ENCODE data around the gene CCDC107.

CCDC107 gene

GRCh38 chr9:35656348-35656747 lies 1.7 kb upstream of the CCDC107 start:
- H2AFZ ChIP-seq (ENCODE audit: low read depth, low read length): no peak overlapping the region
- no peak overlapping the region for H3K14ac ChIP-seq (ENCODE audit: low read length in 2 of 2)
- no peak overlapping the region for H3K23ac ChIP-seq (ENCODE audit: low read length in 2 of 2)
- H2AK5ac ChIP-seq (ENCODE audit: low read length, severe bottlenecking): no peak overlapping the region
- H3K18ac ChIP-seq (ENCODE audit: low read depth in 1 of 2, low read length in 2 of 2): no peak overlapping the region
- no peak overlapping the region for H2BK5ac ChIP-seq (ENCODE audit: low read depth, low read length, poor library complexity, severe bottlenecking)
- no peak overlapping the region for H2BK15ac ChIP-seq (ENCODE audit: low read depth, poor library complexity, severe bottlenecking)
- no peak overlapping the region for H4K8ac ChIP-seq (ENCODE audit: low read length)
- H3K4me1 ChIP-seq (ENCODE audit: control insufficient read depth, insufficient read depth, low read depth, low read length): peaks cover 11% of the 10 kb centered on the region
- H3K9ac ChIP-seq (ENCODE audit: low read length): no peak overlapping the region
- no peak for DNase-seq
- WGBS: 90% methylated on average over 17 of the region's 17 CpGs
- H3K27ac ChIP-seq (ENCODE audit: low read length, poor library complexity, severe bottlenecking): no peak overlapping the region
- H2BK12ac ChIP-seq (ENCODE audit: low read length in 2 of 2): no peak overlapping the region
- H3K4me3 ChIP-seq (ENCODE audit: insufficient read depth in 1 of 2, low read depth in 1 of 2, low read length in 2 of 2): no peak overlapping the region
- H3K36me3 ChIP-seq (ENCODE audit: control insufficient read depth in 1 of 2, insufficient read depth in 2 of 2, low read depth in 1 of 2, low read length in 2 of 2): peaks cover 12 to 19% of the 10 kb centered on the region in 2 experiments
- H3K27me3 ChIP-seq (ENCODE audit: control insufficient read depth in 1 of 2, insufficient read depth in 1 of 2, low read length in 2 of 2): no peaks in the 10 kb centered on the region
- peaks cover 11% of the 10 kb centered on the region for H3K79me1 ChIP-seq (replicated peaks; ENCODE audit: low read length, poor library complexity, severe bottlenecking)
- H3K9me3 ChIP-seq (ENCODE audit: control insufficient read depth, low read length): no peaks in the 10 kb centered on the region
- no peak overlapping the region for H3K4ac ChIP-seq (ENCODE audit: low read depth in 1 of 2, low read length in 2 of 2)
- no peak overlapping the region for H2BK120ac ChIP-seq (ENCODE audit: low read depth, low read length)
- H4K91ac ChIP-seq (ENCODE audit: low read length): no peak overlapping the region
- H3K4me2 ChIP-seq (ENCODE audit: low read length, poor library complexity, severe bottlenecking): no peak overlapping the region

- 45% methylated on average over 22 of the region's 25 CpGs for WGBS
- H3K79me1 ChIP-seq (replicated peaks; ENCODE audit: low read length, poor library complexity, severe bottlenecking): peaks cover 11% of the 10 kb centered on the region
- H3K4me3 ChIP-seq (ENCODE audit: insufficient read depth in 1 of 2, low read depth in 1 of 2, low read length in 2 of 2): peak overlapping the region; percentile 31 to 65
- H3K27me3 ChIP-seq (ENCODE audit: control insufficient read depth in 1 of 2, insufficient read depth in 1 of 2, low read length in 2 of 2): no peaks in the 10 kb centered on the region
- no peaks in the 10 kb centered on the region for H3K9me3 ChIP-seq (ENCODE audit: control insufficient read depth, low read length)
- no peak for DNase-seq
- H2AFZ ChIP-seq (ENCODE audit: low read depth, low read length): peak overlapping the region; percentile 76
- H3K4me2 ChIP-seq (ENCODE audit: low read length, poor library complexity, severe bottlenecking): peak overlapping the region; percentile 62
- no peak overlapping the region for H2BK15ac ChIP-seq (ENCODE audit: low read depth, poor library complexity, severe bottlenecking)
- peak overlapping the region in 1 of 2 experiments; percentile 54 for H3K18ac ChIP-seq (ENCODE audit: low read depth in 1 of 2, low read length in 2 of 2)
- no peak overlapping the region for H3K4ac ChIP-seq (ENCODE audit: low read depth in 1 of 2, low read length in 2 of 2)
- H3K27ac ChIP-seq (ENCODE audit: low read length, poor library complexity, severe bottlenecking): peak overlapping the region; percentile 59
- H3K36me3 ChIP-seq (ENCODE audit: control insufficient read depth in 1 of 2, insufficient read depth in 2 of 2, low read depth in 1 of 2, low read length in 2 of 2): peaks cover 13 to 25% of the 10 kb centered on the region in 2 experiments
- peaks cover 10% of the 10 kb centered on the region for H3K4me1 ChIP-seq (ENCODE audit: control insufficient read depth, insufficient read depth, low read depth, low read length)
- H3K14ac ChIP-seq (ENCODE audit: low read length in 2 of 2): no peak overlapping the region
- H2BK12ac ChIP-seq (ENCODE audit: low read length in 2 of 2): peak overlapping the region in 1 of 2 experiments; percentile 56
- no peak overlapping the region for H3K23ac ChIP-seq (ENCODE audit: low read length in 2 of 2)
- H2BK5ac ChIP-seq (ENCODE audit: low read depth, low read length, poor library complexity, severe bottlenecking): no peak overlapping the region
- H2BK120ac ChIP-seq (ENCODE audit: low read depth, low read length): no peak overlapping the region
- no peak overlapping the region for H4K91ac ChIP-seq (ENCODE audit: low read length)
- H2AK5ac ChIP-seq (ENCODE audit: low read length, severe bottlenecking): no peak overlapping the region
- peak overlapping the region; percentile 62 for H4K8ac ChIP-seq (ENCODE audit: low read length)
- H3K9ac ChIP-seq (ENCODE audit: low read length): peak overlapping the region; percentile 98
Observed at GRCh38 chr9:35656831-35657545, 1.1 kb upstream of the CCDC107 start.

GRCh38 chr9:35657546-35658136 lies 451 bp upstream of the CCDC107 start, which contains the start of gene RMRP:
RMRP (minus strand) TSS chr9:35658019.
- Histone ChIP-seq H4K91ac (ENCODE audit: low read length) (peak within 1 kb of the TSS; percentile 95), H3K23ac (ENCODE audit: low read length in 2 of 2) (peak within 1 kb of the TSS in 1 of 2 experiments; percentile 94), H2BK12ac (ENCODE audit: low read length in 2 of 2) (peak within 1 kb of the TSS; percentile 38 to 93), H3K27me3 (ENCODE audit: control insufficient read depth in 1 of 2, insufficient read depth in 1 of 2, low read length in 2 of 2) (no peaks in the 10 kb centered on the region), H2BK5ac (ENCODE audit: low read depth, low read length, poor library complexity, severe bottlenecking) (peak within 1 kb of the TSS; percentile 69), H3K9me3 (ENCODE audit: control insufficient read depth, low read length) (no peaks in the 10 kb centered on the region), H3K36me3 (ENCODE audit: control insufficient read depth in 1 of 2, insufficient read depth in 2 of 2, low read depth in 1 of 2, low read length in 2 of 2) (peaks cover 18 to 31% of the 10 kb centered on the region in 2 experiments), H3K4me1 (ENCODE audit: control insufficient read depth, insufficient read depth, low read depth, low read length) (peaks cover 10% of the 10 kb centered on the region), H3K27ac (ENCODE audit: low read length, poor library complexity, severe bottlenecking) (peak within 1 kb of the TSS; percentile 97), H3K4me2 (ENCODE audit: low read length, poor library complexity, severe bottlenecking) (peak within 1 kb of the TSS; percentile 78), H3K79me1 (replicated peaks; ENCODE audit: low read length, poor library complexity, severe bottlenecking) (peaks cover 11% of the 10 kb centered on the region), H2BK120ac (ENCODE audit: low read depth, low read length) (peak within 1 kb of the TSS; percentile 76), H2AK5ac (ENCODE audit: low read length, severe bottlenecking) (no peak within 1 kb of the TSS), H3K4me3 (ENCODE audit: insufficient read depth in 1 of 2, low read depth in 1 of 2, low read length in 2 of 2) (peak within 1 kb of the TSS; percentile 95 to 96), H2BK15ac (ENCODE audit: low read depth, poor library complexity, severe bottlenecking) (peak within 1 kb of the TSS; percentile 89), H3K4ac (ENCODE audit: low read depth in 1 of 2, low read length in 2 of 2) (peak within 1 kb of the TSS; percentile 89 to 97), H2AFZ (ENCODE audit: low read depth, low read length) (peak within 1 kb of the TSS; percentile 92), H4K8ac (ENCODE audit: low read length) (peak within 1 kb of the TSS; percentile 95), H3K14ac (ENCODE audit: low read length in 2 of 2) (peak within 1 kb of the TSS in 1 of 2 experiments; percentile 97), H3K9ac (ENCODE audit: low read length) (peak within 1 kb of the TSS; percentile 98), H3K18ac (ENCODE audit: low read depth in 1 of 2, low read length in 2 of 2) (peak within 1 kb of the TSS; percentile 89 to 94)
- under 1% methylated on average over 36 of the region's 42 CpGs for WGBS
- peak; percentile 100 for DNase-seq

- Histone ChIP-seq H2BK15ac (ENCODE audit: low read depth, poor library complexity, severe bottlenecking) (no peak overlapping the region), H3K14ac (ENCODE audit: low read length in 2 of 2) (no peak overlapping the region), H3K36me3 (ENCODE audit: control insufficient read depth in 1 of 2, insufficient read depth in 2 of 2, low read depth in 1 of 2, low read length in 2 of 2) (peaks cover 18 to 33% of the 10 kb centered on the region in 2 experiments), H3K23ac (ENCODE audit: low read length in 2 of 2) (no peak overlapping the region), H3K4me1 (ENCODE audit: control insufficient read depth, insufficient read depth, low read depth, low read length) (peaks cover 10% of the 10 kb centered on the region), H4K91ac (ENCODE audit: low read length) (no peak overlapping the region), H2BK5ac (ENCODE audit: low read depth, low read length, poor library complexity, severe bottlenecking) (no peak overlapping the region), H4K8ac (ENCODE audit: low read length) (no peak overlapping the region), H3K18ac (ENCODE audit: low read depth in 1 of 2, low read length in 2 of 2) (peak overlapping the region in 1 of 2 experiments; percentile 37), H3K4ac (ENCODE audit: low read depth in 1 of 2, low read length in 2 of 2) (no peak overlapping the region), H2BK12ac (ENCODE audit: low read length in 2 of 2) (peak overlapping the region in 1 of 2 experiments; percentile 64), H3K27me3 (ENCODE audit: control insufficient read depth in 1 of 2, insufficient read depth in 1 of 2, low read length in 2 of 2) (no peaks in the 10 kb centered on the region), H2AK5ac (ENCODE audit: low read length, severe bottlenecking) (no peak overlapping the region), H3K9ac (ENCODE audit: low read length) (peak overlapping the region; percentile 98), H2AFZ (ENCODE audit: low read depth, low read length) (no peak overlapping the region), H2BK120ac (ENCODE audit: low read depth, low read length) (no peak overlapping the region), H3K9me3 (ENCODE audit: control insufficient read depth, low read length) (no peaks in the 10 kb centered on the region), H3K4me2 (ENCODE audit: low read length, poor library complexity, severe bottlenecking) (peak overlapping the region; percentile 78), H3K79me1 (replicated peaks; ENCODE audit: low read length, poor library complexity, severe bottlenecking) (peaks cover 14% of the 10 kb centered on the region), H3K4me3 (ENCODE audit: insufficient read depth in 1 of 2, low read depth in 1 of 2, low read length in 2 of 2) (peak overlapping the region; percentile 95 to 96), H3K27ac (ENCODE audit: low read length, poor library complexity, severe bottlenecking) (peak overlapping the region; percentile 59)
- WGBS: 9% methylated on average over 2 of the region's 2 CpGs
- DNase-seq: peak; percentile 74
Observed at GRCh38 chr9:35658968-35659220, 802 bp downstream of the CCDC107 start.

All from mesenchymal stem cell (in vitro differentiated cells and primary cell).